Neural cell (in vitro differentiated cells): ENCODE measurements around the gene SMC5.

Source experiments
- CTCF ChIP-seq: fragments of 450-650 bp; IDR thresholded peaks from 2 replicates; pipeline ENCODE4 v1.5.1; 2014; ENCODE audit warnings: antibody characterized with exemption, mild to moderate bottlenecking, moderate library complexity; ENCODE audit not compliant: poor library complexity, severe bottlenecking
- EP300 ChIP-seq: fragments of 450-650 bp; conservative IDR thresholded peaks from 2 replicates; pipeline ENCODE4 v1.6.1; 2014; ENCODE audit warnings: antibody characterized with exemption, mild to moderate bottlenecking, moderate library complexity; ENCODE audit not compliant: poor library complexity, severe bottlenecking
- EZH2 ChIP-seq: fragments of 200-600, 300-800 bp; shearing (Covaris generic), sonication (generic); IDR thresholded peaks from 2 replicates; pipeline ENCODE4 v1.6.1; 2014; ENCODE audit warnings: antibody characterized with exemption, low read length, borderline replicate concordance, mild to moderate bottlenecking; ENCODE audit not compliant: insufficient read depth, poor library complexity, severe bottlenecking
- MXI1 ChIP-seq: fragments of 450-650 bp; conservative IDR thresholded peaks from 2 replicates; pipeline ENCODE4 v1.6.1; 2014; ENCODE audit warnings: antibody characterized with exemption, mild to moderate bottlenecking; ENCODE audit not compliant: poor library complexity, severe bottlenecking
- POLR2AphosphoS5 ChIP-seq: IDR thresholded peaks from 2 replicates; pipeline ENCODE4 v1.6.1; 2012
- RAD21 ChIP-seq: fragments of 450-650 bp; conservative IDR thresholded peaks from 2 replicates; pipeline ENCODE4 v1.6.1; 2014; ENCODE audit warnings: antibody characterized with exemption, mild to moderate bottlenecking, moderate library complexity
- SMC3 ChIP-seq: fragments of 450-650 bp; conservative IDR thresholded peaks from 2 replicates; pipeline ENCODE4 v1.6.1; 2014; ENCODE audit warnings: antibody characterized with exemption, mild to moderate bottlenecking, moderate library complexity; ENCODE audit not compliant: poor library complexity
- TAF1 ChIP-seq: IDR thresholded peaks from 2 replicates; pipeline ENCODE4 v1.6.1; 2012; ENCODE audit warnings: low read depth
- TF ChIP-seq, protein P1 (sequence below): IDR thresholded peaks from 2 replicates; pipeline ENCODE4 v1.6.1; 2012; ENCODE audit warnings: borderline replicate concordance

GRCh38 chr9:70398145-70398556 is 139.4 kb downstream of the SMC5 start:
- no peak for TF ChIP-seq EP300
- TF ChIP-seq CTCF, result no peak
- TF ChIP-seq TAF1, result no peak
- no peak for TF ChIP-seq EZH2
- no peak for TF ChIP-seq POLR2AphosphoS5
- TF ChIP-seq MXI1, result no peak
- TF ChIP-seq, protein P1, sequence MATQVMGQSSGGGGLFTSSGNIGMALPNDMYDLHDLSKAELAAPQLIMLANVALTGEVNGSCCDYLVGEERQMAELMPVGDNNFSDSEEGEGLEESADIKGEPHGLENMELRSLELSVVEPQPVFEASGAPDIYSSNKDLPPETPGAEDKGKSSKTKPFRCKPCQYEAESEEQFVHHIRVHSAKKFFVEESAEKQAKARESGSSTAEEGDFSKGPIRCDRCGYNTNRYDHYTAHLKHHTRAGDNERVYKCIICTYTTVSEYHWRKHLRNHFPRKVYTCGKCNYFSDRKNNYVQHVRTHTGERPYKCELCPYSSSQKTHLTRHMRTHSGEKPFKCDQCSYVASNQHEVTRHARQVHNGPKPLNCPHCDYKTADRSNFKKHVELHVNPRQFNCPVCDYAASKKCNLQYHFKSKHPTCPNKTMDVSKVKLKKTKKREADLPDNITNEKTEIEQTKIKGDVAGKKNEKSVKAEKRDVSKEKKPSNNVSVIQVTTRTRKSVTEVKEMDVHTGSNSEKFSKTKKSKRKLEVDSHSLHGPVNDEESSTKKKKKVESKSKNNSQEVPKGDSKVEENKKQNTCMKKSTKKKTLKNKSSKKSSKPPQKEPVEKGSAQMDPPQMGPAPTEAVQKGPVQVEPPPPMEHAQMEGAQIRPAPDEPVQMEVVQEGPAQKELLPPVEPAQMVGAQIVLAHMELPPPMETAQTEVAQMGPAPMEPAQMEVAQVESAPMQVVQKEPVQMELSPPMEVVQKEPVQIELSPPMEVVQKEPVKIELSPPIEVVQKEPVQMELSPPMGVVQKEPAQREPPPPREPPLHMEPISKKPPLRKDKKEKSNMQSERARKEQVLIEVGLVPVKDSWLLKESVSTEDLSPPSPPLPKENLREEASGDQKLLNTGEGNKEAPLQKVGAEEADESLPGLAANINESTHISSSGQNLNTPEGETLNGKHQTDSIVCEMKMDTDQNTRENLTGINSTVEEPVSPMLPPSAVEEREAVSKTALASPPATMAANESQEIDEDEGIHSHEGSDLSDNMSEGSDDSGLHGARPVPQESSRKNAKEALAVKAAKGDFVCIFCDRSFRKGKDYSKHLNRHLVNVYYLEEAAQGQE, result no peak
- TF ChIP-seq SMC3, result no peak
- no peak for TF ChIP-seq RAD21
